Upper lobe of left lung (tissue), 6 donors: ENCODE results near the gene NR2C2. TPM values are rescaled to one million over a fixed set of nuclear protein-coding genes. Genes with fewer than 3 reads are reported as not detected.

Experiments
- ATAC-seq, 2 donors: fragments of 200-7000 bp; cut with Tn5 transposase; one replicate each; pipeline ENCODE4 v1.9.1; 2022; ENCODE audit warnings: mild to moderate bottlenecking in 2 of 2, moderate library complexity in 2 of 2; ENCODE audit not compliant: low FRiP score in 2 of 2
- DNase-seq, 2 donors: peaks; one replicate each; pipeline ENCODE4 v3.0.0-alpha.2; 2019 to 2020
- H3K27ac ChIP-seq, 4 donors: fragments of 200-600 bp; sonication (generic); one replicate each; pipeline ENCODE4 v1.5.1; 2016 to 2019
- H3K27me3 ChIP-seq, 4 donors: fragments of 200-600 bp; sonication (generic); one replicate each; pipeline ENCODE4 v1.5.1; 2017 to 2019
- H3K36me3 ChIP-seq, 4 donors: fragments of 200-600 bp; sonication (generic); one replicate each; pipeline ENCODE4 v1.5.1; 2016 to 2019
- H3K4me1 ChIP-seq, 4 donors: fragments of 200-600 bp; sonication (generic); one replicate each; pipeline ENCODE4 v1.5.1; 2018 to 2019
- H3K4me3 ChIP-seq, 4 donors: fragments of 200-600 bp; sonication (generic); one replicate each; pipeline ENCODE4 v1.5.1; 2017 to 2019; ENCODE audit warnings: mild to moderate bottlenecking in 2 of 4, moderate library complexity in 1 of 4
- H3K9me3 ChIP-seq, 4 donors: fragments of 200-600 bp; sonication (generic); one replicate each; pipeline ENCODE4 v1.5.1; 2018 to 2019
- CTCF ChIP-seq, 6 experiments: fragments of 450-650 bp in 4 of 6; fragments of 200-600 bp in 2 of 6; sonication (generic) in 2 of 6; IDR thresholded peaks; one replicate each; pipeline ENCODE4 v1.5.1; 2016 to 2019; ENCODE audit warnings: antibody characterized with exemption in 6 of 6
- EP300 ChIP-seq, 4 donors: sonication (generic); formaldehyde crosslinking; IDR thresholded peaks; one replicate each; pipeline ENCODE4 v1.5.1; 2017; ENCODE audit warnings: antibody characterized with exemption in 4 of 4, control low read depth in 2 of 4
- POLR2A ChIP-seq, 4 donors: fragments of 450-650 bp; IDR thresholded peaks; one replicate each; pipeline ENCODE4 v1.5.1; 2016 to 2017; ENCODE audit warnings: antibody characterized with exemption in 4 of 4, mild to moderate bottlenecking in 2 of 4
- POLR2AphosphoS5 ChIP-seq, 2 donors: sonication (generic); formaldehyde crosslinking; IDR thresholded peaks; one replicate each; pipeline ENCODE4 v1.5.1; 2017; ENCODE audit warnings: antibody characterized with exemption in 2 of 2
- WGBS, 2 donors: methylation state at CpG; one replicate each; pipeline ENCODE4 v1.1.5; 2017 to 2018; 5-methylcytosine and 5-hydroxymethylcytosine counted together
- total RNA-seq, 6 donors: library from RNA; depleted of rRNA in 4 of 6; stranded (reverse); fragments of >200 nt in 4 of 6; gene quantifications; one replicate each; pipeline versions ENCODE4 v1.1.0 to v1.2.1, GENCODE V29; 2016 to 2021
- donor health status: DM: no; HTN: no; CAD: no; lungs with moderate emphysema.
- donor health status: DM: no; HTN: yes; CAD: no; lungs with severe emphysema.

The NR2C2 gene
- total RNA-seq, 6 donors from 2014 or later: 24.9 to 54.0 (median 46.6) TPM

GRCh38 chr3:14943042-14943441 lies 4.3 kb upstream of the NR2C2 start:
- Histone ChIP-seq H3K4me1 (peaks cover 12 to 25% (median 17%) of the 10 kb centered on the region in 4 donors), H3K27ac (no peak overlapping the region)
- TF ChIP-seq POLR2AphosphoS5 (IDR thresholded peaks at IDR 0.05) (no peak), CTCF (IDR thresholded peaks at IDR 0.05) (no peak), POLR2A (IDR thresholded peaks at IDR 0.05) (no peak), EP300 (IDR thresholded peaks at IDR 0.05) (no peak)

GRCh38 chr3:14946236-14946635 lies 1.1 kb upstream of the NR2C2 start:
- Histone ChIP-seq H3K9me3 (no peaks in the 10 kb centered on the region), H3K36me3 (peaks cover 7 to 30% (median 11%) of the 10 kb centered on the region in 4 donors), H3K27ac (peak overlapping the region in 3 of 4 donors; percentile 99 to 100 (median 99)), H3K4me1 (peaks cover 32 to 43% (median 39%) of the 10 kb centered on the region in 4 donors), H3K4me3 (peak overlapping the region; percentile 82 to 98 (median 88)), H3K27me3 (no peaks in the 10 kb centered on the region)
- ATAC-seq: no peak
- TF ChIP-seq CTCF (IDR thresholded peaks at IDR 0.05): no peak
- no peak for TF ChIP-seq EP300 (IDR thresholded peaks at IDR 0.05)
- no peak for DNase-seq
- 17 to 23% methylated on average over 4 of the region's 4 CpGs for WGBS, 2 donors

More at GRCh38 chr3:14943042-14943441, 4.3 kb upstream of the NR2C2 start:
- peaks cover 7 to 30% (median 11%) of the 10 kb centered on the region in 4 donors for H3K36me3 ChIP-seq
- H3K9me3 ChIP-seq: no peaks in the 10 kb centered on the region
- ATAC-seq (no peak), DNase-seq (no peak)
- H3K27me3 ChIP-seq: no peaks in the 10 kb centered on the region
- no peak overlapping the region for H3K4me3 ChIP-seq

- 0% methylated on average over 8 of the region's 8 CpGs for WGBS, 2 donors
- Histone ChIP-seq H3K27ac (peak overlapping the region; percentile 97 to 100 (median 99)), H3K36me3 (peaks cover 7 to 30% (median 11%) of the 10 kb centered on the region in 4 donors), H3K4me3 (peak overlapping the region; percentile 82 to 98 (median 88)), H3K27me3 (no peaks in the 10 kb centered on the region), H3K9me3 (no peaks in the 10 kb centered on the region), H3K4me1 (peaks cover 32 to 43% (median 39%) of the 10 kb centered on the region in 4 donors)
- no peak for TF ChIP-seq POLR2A (IDR thresholded peaks at IDR 0.05)
- TF ChIP-seq EP300 (IDR thresholded peaks at IDR 0.05): no peak
- no peak for TF ChIP-seq CTCF (IDR thresholded peaks at IDR 0.05)
- no peak for TF ChIP-seq POLR2AphosphoS5 (IDR thresholded peaks at IDR 0.05)
- DNase-seq (no peak), ATAC-seq (no peak)
These were observed 664 bp upstream of the NR2C2 start for GRCh38 chr3:14946739-14947099.

- ATAC-seq: peak; percentile 97 to 100
- H3K9me3 ChIP-seq: no peaks in the 10 kb centered on the region
- peaks cover 32 to 43% (median 39%) of the 10 kb centered on the region in 4 donors for H3K4me1 ChIP-seq
- H3K27me3 ChIP-seq: no peaks in the 10 kb centered on the region
- DNase-seq: peak; percentile 97 to 98
- peak overlapping the region; percentile 85 to 98 (median 90) for H3K4me3 ChIP-seq
- peak overlapping the region; percentile 97 to 100 (median 99) for H3K27ac ChIP-seq
- WGBS, 2 donors: 0% methylated on average over 29 to 69 of the region's 79 CpGs
- TF ChIP-seq POLR2AphosphoS5 (IDR thresholded peaks at IDR 0.05) (peak; percentile 42 to 55), CTCF (IDR thresholded peaks at IDR 0.05) (no peak), POLR2A (IDR thresholded peaks at IDR 0.05) (peak in 1 of 4 donors; percentile 43), EP300 (IDR thresholded peaks at IDR 0.05) (peak in 1 of 4 donors; percentile 11)
- peaks cover 7 to 29% (median 11%) of the 10 kb centered on the region in 4 donors for H3K36me3 ChIP-seq
These were observed 664 bp downstream of the NR2C2 start for GRCh38 chr3:14947886-14948608.
